Uterus (tissue), 2 donors: ENCODE data around the gene VSX1.

Experiments
- CTCF ChIP-seq, 4 experiments: fragments of 200-600 bp in 2 of 4; fragments of 450-650 bp in 2 of 4; sonication (generic) in 2 of 4; IDR thresholded peaks; one replicate each; pipeline ENCODE4 v1.5.1; 2016 to 2019; ENCODE audit warnings: antibody characterized with exemption in 4 of 4, mild to moderate bottlenecking in 2 of 4, moderate library complexity in 1 of 4
- POLR2A ChIP-seq, 2 donors: fragments of 450-650 bp; IDR thresholded peaks; one replicate each; pipeline ENCODE4 v1.6.1; 2016; ENCODE audit warnings: antibody characterized with exemption in 2 of 2, mild to moderate bottlenecking in 1 of 2, moderate library complexity in 1 of 2

DNA sequence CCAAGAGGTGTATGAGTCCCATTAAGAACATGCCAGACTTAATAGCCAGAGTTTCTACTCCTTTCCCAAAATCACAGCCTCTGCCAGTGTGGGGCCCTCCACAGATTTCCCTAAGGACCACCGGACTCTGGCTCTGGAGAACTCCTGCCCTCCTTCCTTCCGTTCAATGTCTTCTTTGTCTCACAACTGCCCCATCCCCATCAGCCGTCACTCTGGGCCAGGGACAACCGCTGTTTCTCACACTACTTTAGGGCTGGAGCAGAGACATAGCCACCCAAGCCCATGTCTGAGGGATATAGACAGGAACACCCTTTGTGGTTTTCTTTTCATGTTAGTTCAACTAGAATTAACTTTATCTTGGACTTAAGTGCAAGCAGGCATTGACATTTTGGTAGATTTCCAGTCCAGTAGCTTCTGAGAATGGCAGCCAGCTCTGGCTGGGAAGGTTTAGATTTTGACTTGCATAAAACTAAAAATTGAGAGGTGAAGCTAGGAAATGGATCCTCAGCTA, 17.3 kb downstream of the VSX1 start:
- no peak for TF ChIP-seq CTCF (IDR thresholded peaks at IDR 0.05)
- no peak for TF ChIP-seq POLR2A (IDR thresholded peaks at IDR 0.05)
